ENCODE measurements around the gene FLG. TPM values are rescaled to one million over a fixed set of nuclear protein-coding genes. Genes with fewer than 3 reads are reported as not detected.

The FLG gene
- total RNA-seq (2021) (not detected in 2 replicates), Bru-seq, nascent RNA (percentile 8 among the genes with signal in this experiment), BruChase-seq, experiment 1, labeled RNA remaining after a 2-hour chase (not detected), BruChase-seq, experiment 2, labeled RNA remaining after a 6-hour chase (percentile 8 among the genes with signal in this experiment)
- long read RNA-seq, result 0 reads

GRCh38 chr1:152325111-152325510 is at the start of gene FLG:
Gene FLG, minus strand, starts transcription at chr1:152325239. Its CDS starts 9,783 bp downstream, at chr1:152315456.
- Histone ChIP-seq H3K27ac (no peak within 1 kb of the TSS), H4K20me1 (ENCODE audit: insufficient read depth) (no peaks in the 10 kb centered on the region), H3K36me3 (ENCODE audit: low read depth) (no peaks in the 10 kb centered on the region), H3K4me2 (no peak within 1 kb of the TSS), H3K27me3 (ENCODE audit: insufficient read depth, low read depth) (no peaks in the 10 kb centered on the region; the same call in 1 of the 2 replicates), H3K4me1 (replicated peaks; ENCODE audit: insufficient read depth) (no peaks in the 10 kb centered on the region), H3K9me2 (ENCODE audit: insufficient read depth) (no peaks in the 10 kb centered on the region), H3F3A (ENCODE audit: insufficient read depth, low read depth) (no peaks in the 10 kb centered on the region; the same call in 1 of the 2 replicates), H3K9me3 (ENCODE audit: insufficient read depth, low read depth) (no peaks in the 10 kb centered on the region), H2AFZ (no peak within 1 kb of the TSS), H3K79me2 (ENCODE audit: low read depth) (no peaks in the 10 kb centered on the region), H3K4me3 (no peak within 1 kb of the TSS)
- ChIA-PET POLR2A (ENCODE audit: unreplicated experiment) (no interaction called here), CTCF (no interaction called here)
- intact Hi-C loops (cut with micrococcal nuclease; ENCODE audit: unreplicated experiment), result no loop called here
- BruUV-seq (replicated peaks), result no TSS peak
- TF ChIP-seq EZH2 (IDR thresholded peaks at IDR 0.05; ENCODE audit: low read depth) (no peak), CTCF (conservative IDR thresholded peaks at IDR 0.05) (no peak)
- DNase-seq, result no peak

GRCh38 chr1:152374451-152374850 is 49.4 kb upstream of the FLG start:
- no peaks in the 10 kb centered on the region for H3K9me2 ChIP-seq (ENCODE audit: insufficient read depth)
- no peaks in the 10 kb centered on the region for H3K36me3 ChIP-seq (ENCODE audit: low read depth)
- no peaks in the 10 kb centered on the region for H4K20me1 ChIP-seq (ENCODE audit: insufficient read depth)
- H3K9me3 ChIP-seq (ENCODE audit: insufficient read depth, low read depth), result no peaks in the 10 kb centered on the region; the same call in 1 of the 2 replicates
- H3K27ac ChIP-seq, result no peak overlapping the region
- CTCF ChIA-PET, result no interaction called here
- no peaks in the 10 kb centered on the region for H3K4me1 ChIP-seq (replicated peaks; ENCODE audit: insufficient read depth)
- no peak overlapping the region for H3K4me2 ChIP-seq
- no peaks in the 10 kb centered on the region for H3K79me2 ChIP-seq (ENCODE audit: low read depth)
- peaks cover 40% of the 10 kb centered on the region for H3K27me3 ChIP-seq (ENCODE audit: insufficient read depth, low read depth)
- POLR2A ChIA-PET (ENCODE audit: unreplicated experiment), result no interaction called here
- intact Hi-C loops (cut with micrococcal nuclease; ENCODE audit: unreplicated experiment), result no loop called here
- no peak overlapping the region for H3K4me3 ChIP-seq
- no peak for TF ChIP-seq EZH2 (IDR thresholded peaks at IDR 0.05; ENCODE audit: low read depth)
- no peak for TF ChIP-seq CTCF (conservative IDR thresholded peaks at IDR 0.05)
- H3F3A ChIP-seq (ENCODE audit: insufficient read depth, low read depth), result no peaks in the 10 kb centered on the region
- no TSS peak for BruUV-seq (replicated peaks)
- H2AFZ ChIP-seq, result no peak overlapping the region
- DNase-seq, result no peak

GRCh38 chr1:152372672-152373071 is 47.6 kb upstream of the FLG start:
- Histone ChIP-seq H3K4me2 (no peak overlapping the region), H3K4me1 (replicated peaks; ENCODE audit: insufficient read depth) (no peaks in the 10 kb centered on the region), H3K9me3 (ENCODE audit: insufficient read depth, low read depth) (no peaks in the 10 kb centered on the region; the same call in 1 of the 2 replicates), H2AFZ (no peak overlapping the region), H3K4me3 (no peak overlapping the region), H3F3A (ENCODE audit: insufficient read depth, low read depth) (no peaks in the 10 kb centered on the region), H3K27me3 (ENCODE audit: insufficient read depth, low read depth) (peaks cover 22% of the 10 kb centered on the region), H3K36me3 (ENCODE audit: low read depth) (no peaks in the 10 kb centered on the region), H3K79me2 (ENCODE audit: low read depth) (no peaks in the 10 kb centered on the region), H4K20me1 (ENCODE audit: insufficient read depth) (no peaks in the 10 kb centered on the region), H3K9me2 (ENCODE audit: insufficient read depth) (no peaks in the 10 kb centered on the region), H3K27ac (no peak overlapping the region)
- ChIA-PET POLR2A (ENCODE audit: unreplicated experiment) (no interaction called here), CTCF (no interaction called here)
- TF ChIP-seq CTCF (conservative IDR thresholded peaks at IDR 0.05), result no peak
- TF ChIP-seq EZH2 (IDR thresholded peaks at IDR 0.05; ENCODE audit: low read depth), result no peak
- no TSS peak for BruUV-seq (replicated peaks)
- intact Hi-C loops (cut with micrococcal nuclease; ENCODE audit: unreplicated experiment), result no loop called here
- DNase-seq, result no peak

Data from PC-9 (cell line).